ENCODE data around the gene MRPL24.

Gene MRPL24

GRCh38 chr1:156728599-156729462 lies 12.1 kb downstream of the MRPL24 start, which contains the start of gene ISG20L2:
ISG20L2 (minus strand) TSS chr1:156728766; CDS start chr1:156727652, 1,114 bp downstream.
- DNase-seq (ENCODE audit: insufficient read length, low spot score), result peak; percentile 98
- no peak for TF ChIP-seq CTCF (IDR thresholded peaks at IDR 0.05; ENCODE audit: insufficient read depth, missing control alignments)
- no peak for FAIRE-seq

GRCh38 chr1:156727926-156728598 lies 12.8 kb downstream of the MRPL24 start, which contains the start of gene METTL25B:
METTL25B (plus strand) TSS chr1:156728469; CDS start chr1:156729105, 636 bp downstream.
- no peak for FAIRE-seq
- DNase-seq (ENCODE audit: insufficient read length, low spot score), result peak; percentile 84

GRCh38 chr1:156727492-156727891 lies 13.4 kb downstream of the MRPL24 start:
- DNase-seq (ENCODE audit: insufficient read length, low spot score) (no peak), FAIRE-seq (no peak)
- no peak for TF ChIP-seq CTCF (IDR thresholded peaks at IDR 0.05; ENCODE audit: insufficient read depth, missing control alignments)

More at GRCh38 chr1:156727926-156728598, 12.8 kb downstream of the MRPL24 start, which contains the start of gene METTL25B:
- no peak for TF ChIP-seq CTCF (IDR thresholded peaks at IDR 0.05; ENCODE audit: insufficient read depth, missing control alignments)

DNA sequence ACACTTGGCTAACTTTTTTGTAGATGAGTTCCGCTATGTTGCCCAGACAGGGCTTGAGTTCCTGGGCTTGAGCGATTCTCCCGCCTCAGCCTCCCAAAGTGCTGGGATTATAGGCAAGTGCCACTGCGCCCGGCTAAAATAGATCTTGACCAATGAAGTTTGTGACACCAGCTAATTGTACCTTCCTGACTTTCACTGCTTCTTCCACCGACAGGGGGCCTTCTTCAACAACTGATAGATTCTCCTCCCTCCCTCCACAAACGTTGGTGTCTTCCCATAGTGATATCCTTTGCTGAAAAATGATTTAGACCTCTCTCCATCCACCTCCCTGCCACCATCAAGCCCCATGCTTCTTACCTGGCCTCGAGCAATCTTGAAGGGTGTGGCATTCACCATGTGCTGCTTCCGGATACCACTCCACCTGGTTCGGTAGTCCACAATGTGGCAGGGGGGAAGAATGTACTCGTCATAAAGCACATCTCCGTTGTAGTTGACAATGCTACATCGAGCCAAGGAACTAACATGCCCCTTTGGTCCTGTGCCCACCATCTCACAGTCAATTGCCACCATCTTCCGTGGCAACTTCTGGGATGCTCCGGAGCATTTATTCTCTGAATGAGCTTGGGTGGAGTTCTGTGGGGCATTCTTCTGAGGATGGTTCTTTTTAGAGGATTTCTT lies 14.2 kb downstream of the MRPL24 start:
- TF ChIP-seq CTCF (IDR thresholded peaks at IDR 0.05; ENCODE audit: insufficient read depth, missing control alignments), result peak; percentile 78
- FAIRE-seq (no peak), DNase-seq (ENCODE audit: insufficient read length, low spot score) (peak; percentile 54)

DNA sequence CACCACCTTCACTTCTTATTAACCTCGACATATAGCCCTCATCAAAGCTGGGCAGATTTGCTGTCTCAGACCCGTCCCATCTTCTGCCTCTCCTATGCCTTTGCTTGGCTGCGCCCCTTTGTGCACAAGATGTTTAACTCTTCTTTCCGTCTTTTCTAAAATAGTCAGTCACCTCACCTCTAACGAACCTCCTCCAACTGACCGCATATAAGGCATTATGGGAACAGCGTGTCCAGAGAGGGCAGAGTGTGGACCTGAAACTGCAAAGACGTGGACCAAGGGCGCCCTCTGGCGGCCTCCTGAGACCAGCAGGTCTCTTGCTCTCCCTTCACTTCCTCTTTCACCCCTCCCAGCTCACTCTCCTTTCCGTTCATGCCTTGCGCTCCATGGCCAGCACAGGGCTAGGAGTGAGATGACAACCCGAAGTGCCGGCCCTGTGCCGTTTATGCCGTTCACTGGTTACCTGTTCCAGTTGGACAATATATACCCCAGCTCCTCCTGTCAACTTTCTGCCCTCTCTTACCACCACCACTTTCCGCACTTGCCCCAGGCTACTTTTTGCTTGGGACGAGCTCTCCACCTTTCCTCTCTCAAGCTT lies 15.1 kb downstream of the MRPL24 start:
- DNase-seq (ENCODE audit: insufficient read length, low spot score) (peak; percentile 84), FAIRE-seq (no peak)
- TF ChIP-seq CTCF (IDR thresholded peaks at IDR 0.05; ENCODE audit: insufficient read depth, missing control alignments), result peak; percentile 99

- DNase-seq (ENCODE audit: insufficient read length, low spot score), result no peak
- no peak for TF ChIP-seq CTCF (IDR thresholded peaks at IDR 0.05; ENCODE audit: insufficient read depth, missing control alignments)
- FAIRE-seq, result no peak
Observed at GRCh38 chr1:156721535-156721934, 19.4 kb downstream of the MRPL24 start.

Measured in D721Med (cell line).